Esophagus muscularis mucosa (tissue), 4 donors: ENCODE results near the gene ITGB8. TPM values are rescaled to one million over a fixed set of nuclear protein-coding genes. Genes with fewer than 3 reads are reported as not detected.
A peak's percentile ranks its signal among the peaks of the same experiment; 100 is the strongest.

Experiments used
- DNase-seq: peaks from one replicate; pipeline ENCODE4 v3.0.0-alpha.2; 2017; ENCODE audit errors: extremely low spot score
- H3K27ac ChIP-seq, 4 donors: fragments of 200-600 bp; sonication (generic); replicated peaks in 1 of 4; 1 replicate in 3 of 4; 2 replicates in 1 of 4; pipeline ENCODE4 v1.5.1; 2016 to 2019; ENCODE audit warnings: mild to moderate bottlenecking in 1 of 4
- H3K27me3 ChIP-seq, 4 donors: fragments of 200-600 bp; sonication (generic); one replicate each; pipeline versions ENCODE4 v1.5.1 to v1.6.0; 2016 to 2019
- H3K36me3 ChIP-seq, 4 donors: fragments of 200-600 bp; sonication (generic); one replicate each; pipeline ENCODE4 v1.5.1; 2016 to 2019
- H3K4me1 ChIP-seq, 4 donors: fragments of 200-600 bp; sonication (generic); one replicate each; pipeline ENCODE4 v1.5.1; 2016 to 2019
- H3K4me3 ChIP-seq, 4 donors: fragments of 200-600 bp; sonication (generic); 1 replicate in 2 of 4; 2 replicates in 2 of 4; pipeline ENCODE4 v1.5.1; 2016 to 2019; ENCODE audit warnings: mild to moderate bottlenecking in 4 of 4, moderate library complexity in 1 of 4
- H3K9me3 ChIP-seq, 4 donors: fragments of 200-600 bp; sonication (generic); 1 replicate in 3 of 4; 2 replicates in 1 of 4; pipeline ENCODE4 v1.5.1; 2016 to 2019
- EP300 ChIP-seq: sonication (generic); formaldehyde crosslinking; IDR thresholded peaks from one replicate; pipeline ENCODE4 v1.6.1; 2017; ENCODE audit warnings: antibody characterized with exemption
- POLR2A ChIP-seq: fragments of 450-650 bp; IDR thresholded peaks from one replicate; pipeline ENCODE4 v1.6.1; 2017; ENCODE audit warnings: antibody characterized with exemption, moderate library complexity, mild to moderate bottlenecking, low read depth
- POLR2AphosphoS5 ChIP-seq, 2 donors: sonication (generic); formaldehyde crosslinking; IDR thresholded peaks; one replicate each; pipeline ENCODE4 v1.6.1; 2017; ENCODE audit warnings: antibody characterized with exemption in 2 of 2
- whole genome bisulfite sequencing: methylation state at CpG from one replicate; pipeline ENCODE4 v1.1.5; 2018; 5-methylcytosine and 5-hydroxymethylcytosine counted together
- intact Hi-C: fragments of 100-400 bp; cut with DNase I; formaldehyde crosslinking; loops from one replicate; pipeline ENCODE4 v1.15.1; 2023
- total RNA-seq, 4 donors: library from RNA; depleted of rRNA; stranded (reverse); fragments of >200 nt; gene quantifications; one replicate each; pipeline versions ENCODE4 v1.1.0 to v1.2.1, GENCODE V29; 2016
- TF ChIP-seq, protein P1 (sequence below), 3 experiments: fragments of 200-600 bp in 2 of 3; fragments of 450-650 bp in 1 of 3; sonication (generic) in 2 of 3; IDR thresholded peaks; one replicate each; pipeline ENCODE4 v1.5.1; 2017 to 2019; ENCODE audit warnings: antibody characterized with exemption in 3 of 3, mild to moderate bottlenecking in 2 of 3, moderate library complexity in 1 of 3

ITGB8 gene
- total RNA-seq, 4 donors from 2014 or later: 19.5 to 30.4 (median 21.5) TPM

DNA sequence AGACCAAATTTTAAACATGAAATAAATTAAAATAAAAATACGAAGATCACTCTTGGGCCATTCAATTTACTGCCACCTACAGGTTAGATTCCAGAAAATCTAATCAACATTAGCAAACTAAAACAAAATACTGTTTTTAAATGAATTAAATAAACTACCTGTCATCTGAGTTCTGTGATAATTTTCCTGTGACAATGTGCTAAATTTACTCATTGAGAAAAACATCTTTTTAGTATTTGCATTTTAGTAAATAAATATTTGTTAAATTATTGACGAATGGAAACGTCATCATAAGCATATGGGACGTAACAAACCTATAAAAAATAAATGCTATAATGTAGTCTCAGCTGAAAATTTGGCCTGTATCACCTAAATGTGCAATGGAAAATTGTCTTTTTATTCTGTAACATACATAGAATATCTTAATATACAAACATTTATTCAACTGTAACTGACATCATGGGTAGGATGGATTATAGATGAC lies 72.1 kb downstream of the ITGB8 start:
- Histone ChIP-seq H3K9me3 (no peaks in the 10 kb centered on the region), H3K27me3 (no peaks in the 10 kb centered on the region), H3K4me1 (peaks cover 9 to 39% (median 37%) of the 10 kb centered on the region in 4 donors), H3K36me3 (no peaks in the 10 kb centered on the region), H3K27ac (peak overlapping the region in 2 of 4 donors; percentile 22 to 36), H3K4me3 (no peak overlapping the region)
- 64% methylated on average over 4 of the region's 4 CpGs for WGBS
- TF ChIP-seq, protein P1, sequence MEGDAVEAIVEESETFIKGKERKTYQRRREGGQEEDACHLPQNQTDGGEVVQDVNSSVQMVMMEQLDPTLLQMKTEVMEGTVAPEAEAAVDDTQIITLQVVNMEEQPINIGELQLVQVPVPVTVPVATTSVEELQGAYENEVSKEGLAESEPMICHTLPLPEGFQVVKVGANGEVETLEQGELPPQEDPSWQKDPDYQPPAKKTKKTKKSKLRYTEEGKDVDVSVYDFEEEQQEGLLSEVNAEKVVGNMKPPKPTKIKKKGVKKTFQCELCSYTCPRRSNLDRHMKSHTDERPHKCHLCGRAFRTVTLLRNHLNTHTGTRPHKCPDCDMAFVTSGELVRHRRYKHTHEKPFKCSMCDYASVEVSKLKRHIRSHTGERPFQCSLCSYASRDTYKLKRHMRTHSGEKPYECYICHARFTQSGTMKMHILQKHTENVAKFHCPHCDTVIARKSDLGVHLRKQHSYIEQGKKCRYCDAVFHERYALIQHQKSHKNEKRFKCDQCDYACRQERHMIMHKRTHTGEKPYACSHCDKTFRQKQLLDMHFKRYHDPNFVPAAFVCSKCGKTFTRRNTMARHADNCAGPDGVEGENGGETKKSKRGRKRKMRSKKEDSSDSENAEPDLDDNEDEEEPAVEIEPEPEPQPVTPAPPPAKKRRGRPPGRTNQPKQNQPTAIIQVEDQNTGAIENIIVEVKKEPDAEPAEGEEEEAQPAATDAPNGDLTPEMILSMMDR (IDR thresholded peaks at IDR 0.05): peak; percentile 22 to 47 (median 47)
- no peak for TF ChIP-seq POLR2AphosphoS5 (IDR thresholded peaks at IDR 0.05)
- DNase-seq: no peak
- intact Hi-C loops: loop anchor here (5.0 kb wide), 1 partner anchor 205 kb away; no protein-coding TSS in a partner anchor

DNA sequence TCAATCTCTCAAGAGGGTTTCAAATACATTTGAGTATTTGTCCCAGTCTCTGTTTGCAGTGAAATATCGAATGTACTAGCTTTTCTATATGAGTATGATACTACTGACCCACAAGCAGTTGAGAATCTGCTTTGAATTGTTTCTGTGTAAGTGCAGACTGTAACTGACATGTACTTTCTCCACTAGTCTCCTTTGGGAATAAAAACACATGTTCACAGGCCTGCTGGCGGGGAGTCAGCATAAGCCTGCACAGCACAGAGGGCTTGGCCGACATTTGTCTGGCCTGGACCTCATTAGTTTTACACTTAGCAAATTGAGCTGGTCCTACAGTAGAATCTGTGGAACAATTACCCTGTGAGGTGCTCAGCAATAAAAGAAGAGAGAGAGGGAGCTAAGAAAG lies 72.6 kb downstream of the ITGB8 start:
- Histone ChIP-seq H3K36me3 (no peaks in the 10 kb centered on the region), H3K4me3 (no peak overlapping the region), H3K4me1 (peaks cover 13 to 44% (median 42%) of the 10 kb centered on the region in 4 donors), H3K27ac (peak overlapping the region in 1 of 4 donors; percentile 36), H3K27me3 (no peaks in the 10 kb centered on the region), H3K9me3 (no peaks in the 10 kb centered on the region)
- TF ChIP-seq, protein P1 (IDR thresholded peaks at IDR 0.05): no peak
- no peak for TF ChIP-seq POLR2AphosphoS5 (IDR thresholded peaks at IDR 0.05)
- TF ChIP-seq EP300: no peak
- no peak for TF ChIP-seq POLR2A
- 57% methylated on average over 3 of the region's 3 CpGs for WGBS
- intact Hi-C loops: loop anchor here (5.0 kb wide), 1 partner anchor 206 kb away; no protein-coding TSS in a partner anchor
- DNase-seq: no peak

DNA sequence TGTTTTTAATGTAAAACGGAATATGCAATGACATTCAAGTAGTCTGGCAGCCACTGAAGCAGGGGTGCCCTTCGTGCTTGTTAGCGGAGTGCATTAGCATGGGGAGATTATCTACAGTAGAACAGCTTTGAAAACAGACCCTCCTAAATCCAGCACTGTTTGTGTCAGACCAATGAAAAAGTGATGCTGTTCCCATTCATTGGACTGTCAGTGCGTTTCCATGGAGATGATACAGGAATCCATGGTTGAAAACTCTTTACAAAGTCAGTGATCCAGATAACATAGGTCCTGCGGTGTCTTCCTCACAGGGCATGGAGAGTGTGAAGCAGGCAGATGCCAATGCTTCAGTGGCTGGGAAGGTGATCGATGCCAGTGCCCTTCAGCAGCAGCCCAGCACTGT lies 73.6 kb downstream of the ITGB8 start:
- Histone ChIP-seq H3K9me3 (no peaks in the 10 kb centered on the region), H3K4me3 (no peak overlapping the region), H3K27ac (no peak overlapping the region), H3K4me1 (peaks cover 17 to 54% (median 51%) of the 10 kb centered on the region in 4 donors), H3K27me3 (no peaks in the 10 kb centered on the region), H3K36me3 (no peaks in the 10 kb centered on the region)
- no peak for TF ChIP-seq POLR2AphosphoS5 (IDR thresholded peaks at IDR 0.05)
- no peak for TF ChIP-seq POLR2A
- TF ChIP-seq, protein P1 (IDR thresholded peaks at IDR 0.05): no peak
- no peak for TF ChIP-seq EP300
- WGBS: 95% methylated on average over 6 of the region's 6 CpGs
- intact Hi-C loops: loop anchor here (5.0 kb wide), 1 partner anchor 207 kb away; no protein-coding TSS in a partner anchor
- DNase-seq: no peak

DNA sequence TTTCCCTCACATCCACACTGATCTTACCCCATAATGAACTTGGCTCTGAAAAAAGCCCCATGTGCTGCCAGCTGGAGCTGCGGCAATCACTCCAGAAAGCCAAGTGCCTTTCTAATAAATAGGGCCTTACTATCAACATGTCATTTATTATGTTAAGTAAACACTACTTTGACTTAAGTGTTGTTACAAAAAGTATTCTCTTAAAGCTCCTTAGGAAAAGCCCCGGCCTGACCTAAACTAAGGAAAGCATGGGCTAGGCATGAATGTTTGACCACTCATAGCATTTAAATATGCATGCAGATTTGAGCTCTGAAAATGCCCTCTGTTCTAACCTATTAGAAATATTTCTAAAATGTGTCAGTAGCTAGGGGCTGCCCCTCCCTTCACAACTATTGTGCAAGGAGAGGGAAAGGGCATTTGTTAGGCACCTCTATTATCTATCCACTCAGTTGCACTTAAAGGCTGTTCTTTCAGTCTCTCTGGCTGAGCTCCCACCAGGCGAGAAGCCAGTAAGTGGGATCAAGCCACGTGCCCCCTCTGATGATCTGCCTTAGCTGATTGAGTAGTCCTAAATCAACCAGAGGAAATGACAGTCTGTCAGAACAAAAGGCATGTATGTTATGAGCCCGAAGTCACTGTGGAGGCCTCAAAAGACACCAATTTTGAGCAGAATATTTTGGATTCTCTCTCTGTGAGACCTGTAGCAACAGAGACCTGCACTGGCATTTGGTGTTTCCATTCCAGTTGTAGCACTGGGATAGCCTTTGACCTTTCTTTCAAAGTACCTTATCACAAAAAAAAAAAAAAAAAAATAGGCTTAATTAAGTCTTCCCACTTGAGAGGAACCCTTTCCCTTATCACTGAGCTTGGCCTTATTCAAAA lies 77.1 kb downstream of the ITGB8 start:
- no peaks in the 10 kb centered on the region for H3K9me3 ChIP-seq
- intact Hi-C loops: no loop called here
- no peak overlapping the region for H3K4me3 ChIP-seq
- DNase-seq: no peak
- 33% methylated on average over 5 of the region's 5 CpGs for WGBS
- H3K27ac ChIP-seq: peak overlapping the region; percentile 39 to 60 (median 48)
- TF ChIP-seq, protein P1 (IDR thresholded peaks at IDR 0.05): no peak
- TF ChIP-seq POLR2A: no peak
- no peak for TF ChIP-seq POLR2AphosphoS5 (IDR thresholded peaks at IDR 0.05)
- TF ChIP-seq EP300: no peak
- H3K36me3 ChIP-seq: no peaks in the 10 kb centered on the region
- H3K27me3 ChIP-seq: no peaks in the 10 kb centered on the region
- peaks cover 17 to 50% (median 38%) of the 10 kb centered on the region in 4 donors for H3K4me1 ChIP-seq
